Measurements from ENCODE around the gene MIOX. TPM values are rescaled to one million over a fixed set of nuclear protein-coding genes. Genes with fewer than 3 reads are reported as not detected.

The MIOX gene
- total RNA-seq, 1 experiment from 2014 or later = 0.32 TPM

- ChIA-PET CTCF (no interaction called here), POLR2A (ENCODE audit: low non-redundant PET) (no interaction called here)
- no peak overlapping the region for H3K4me3 ChIP-seq (ENCODE audit: low read depth, low read length, poor library complexity, severe bottlenecking)
- intact Hi-C loops (cut with micrococcal nuclease; ENCODE audit: unreplicated experiment) = no loop called here
- H3K36me3 ChIP-seq (ENCODE audit: insufficient read depth, low read length, poor library complexity, severe bottlenecking) = peaks cover 48% of the 10 kb centered on the region
- BruUV-seq (replicated peaks) = no TSS peak
- no peaks in the 10 kb centered on the region for H3K27me3 ChIP-seq (replicated peaks; ENCODE audit: insufficient read depth, low read depth, low read length, poor library complexity)
- H3K27ac ChIP-seq (ENCODE audit: low read depth, low read length, poor library complexity, severe bottlenecking) = no peak overlapping the region
- H3K4me1 ChIP-seq (ENCODE audit: insufficient read depth, low read length, poor library complexity, severe bottlenecking) = no peaks in the 10 kb centered on the region
- DNase-seq (ENCODE audit: low spot score) = no peak
- H3K9me3 ChIP-seq (ENCODE audit: low read depth, low read length, poor library complexity, severe bottlenecking) = no peaks in the 10 kb centered on the region
- TF ChIP-seq EZH2 (IDR thresholded peaks at IDR 0.05; ENCODE audit: borderline replicate concordance, low read depth, low read length, poor library complexity, severe bottlenecking) = no peak
- TF ChIP-seq CTCF (conservative IDR thresholded peaks at IDR 0.05; ENCODE audit: low read depth, low read length) = no peak
Observed at GRCh38 chr22:50446708-50447575, 39.7 kb upstream of the MIOX start.

- no TSS peak for BruUV-seq (replicated peaks)
- CTCF ChIA-PET = no interaction called here
- POLR2A ChIA-PET (ENCODE audit: low non-redundant PET) = no interaction called here
Observed at GRCh38 chr22:50447576-50448551, 38.8 kb upstream of the MIOX start.

More at GRCh38 chr22:50447576-50448551, 38.8 kb upstream of the MIOX start:
- Histone ChIP-seq H3K9me3 (ENCODE audit: low read depth, low read length, poor library complexity, severe bottlenecking) (no peaks in the 10 kb centered on the region), H3K36me3 (ENCODE audit: insufficient read depth, low read length, poor library complexity, severe bottlenecking) (peaks cover 46% of the 10 kb centered on the region), H3K27ac (ENCODE audit: low read depth, low read length, poor library complexity, severe bottlenecking) (no peak overlapping the region), H3K27me3 (replicated peaks; ENCODE audit: insufficient read depth, low read depth, low read length, poor library complexity) (no peaks in the 10 kb centered on the region), H3K4me3 (ENCODE audit: low read depth, low read length, poor library complexity, severe bottlenecking) (no peak overlapping the region), H3K4me1 (ENCODE audit: insufficient read depth, low read length, poor library complexity, severe bottlenecking) (no peaks in the 10 kb centered on the region)
- intact Hi-C loops (cut with micrococcal nuclease; ENCODE audit: unreplicated experiment) = no loop called here
- no peak for TF ChIP-seq CTCF (conservative IDR thresholded peaks at IDR 0.05; ENCODE audit: low read depth, low read length)
- no peak for DNase-seq (ENCODE audit: low spot score)
